HPDE6-E6E7 (cell line): Measurements from ENCODE around the gene CPNE5.
"Not testable (repeated sequence)": the region's sequence is repeated elsewhere in the genome, so short reads cannot be mapped to it uniquely, and the experiment has no call there.

ENCODE experiments used
- DNase-seq: peaks from one replicate; pipeline ENCODE4 v3.0.0; 2011; ENCODE audit warnings: missing footprints; ENCODE audit errors: extremely low spot score

CPNE5 gene

GRCh38 chr6:36815962-36816735, 23.1 kb downstream of the CPNE5 start:
- no peak for DNase-seq

DNA sequence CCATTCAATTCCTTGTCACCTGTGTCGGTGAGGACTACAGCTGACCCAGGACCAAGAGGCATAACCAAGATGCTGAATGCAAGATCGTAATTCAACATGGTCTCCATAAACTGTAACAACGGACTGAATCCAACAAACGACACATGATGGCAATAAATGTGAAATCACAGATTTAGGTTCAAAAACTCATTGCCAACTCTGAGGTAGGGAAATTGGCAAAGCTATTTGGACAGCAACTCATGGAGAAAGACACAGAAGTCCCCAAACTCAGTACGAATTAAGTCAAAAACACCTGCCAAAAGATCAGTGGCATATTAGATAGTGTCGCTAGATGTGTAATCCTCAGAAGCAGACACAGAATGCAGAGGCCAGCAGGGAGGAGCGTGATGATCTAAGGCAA, 25.0 kb downstream of the CPNE5 start:
- no peak for DNase-seq

GRCh38 chr6:36813526-36813925, 25.7 kb downstream of the CPNE5 start:
- DNase-seq: no peak

GRCh38 chr6:36813047-36813446, 26.2 kb downstream of the CPNE5 start:
- DNase-seq: not testable (repeated sequence)

DNA sequence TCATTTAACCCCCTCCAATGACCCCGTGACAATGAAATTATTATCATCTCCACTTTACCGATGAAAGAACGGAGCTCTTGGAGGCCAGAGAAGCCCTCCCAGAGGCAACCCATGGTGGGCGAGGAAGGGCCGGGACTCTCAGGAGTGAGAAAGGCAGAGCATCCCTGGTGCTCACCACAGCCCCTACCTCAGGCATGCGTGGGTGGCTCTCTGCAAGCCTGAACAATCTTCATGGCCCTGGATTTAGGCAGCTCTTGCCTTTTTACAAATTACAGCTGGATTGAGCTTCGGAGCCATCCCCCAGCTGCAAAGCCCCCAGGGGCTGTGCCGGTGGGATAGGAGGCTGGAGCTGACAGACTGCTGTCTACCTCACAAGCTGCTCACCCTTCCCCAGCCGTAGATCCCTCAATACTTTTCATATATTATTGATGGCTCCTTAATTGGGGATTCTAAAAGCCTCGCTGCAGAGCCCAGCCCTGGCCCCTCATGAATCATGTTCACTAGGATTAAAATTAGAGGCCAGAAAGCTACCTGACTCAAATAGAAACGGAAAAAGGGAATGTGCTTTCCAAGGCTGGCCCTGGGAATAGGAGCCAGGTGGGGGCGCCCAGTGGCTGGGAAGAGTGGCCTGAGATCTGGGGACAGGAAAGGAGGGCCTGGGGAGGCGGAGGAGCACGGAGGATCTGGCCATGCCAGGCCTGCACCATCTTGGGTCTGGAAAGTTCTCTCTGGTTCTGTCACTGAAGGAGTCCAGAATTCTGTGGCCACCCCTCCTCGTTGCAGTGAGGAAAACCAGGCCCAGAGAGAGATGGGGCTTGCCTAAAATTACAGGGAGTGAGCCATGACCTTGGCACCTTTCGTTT, 29.1 kb downstream of the CPNE5 start:
- no peak for DNase-seq

GRCh38 chr6:36809156-36809555, 30.1 kb downstream of the CPNE5 start:
- no peak for DNase-seq

GRCh38 chr6:36808634-36809033, 30.6 kb downstream of the CPNE5 start:
- no peak for DNase-seq

GRCh38 chr6:36807750-36808149, 31.5 kb downstream of the CPNE5 start:
- no peak for DNase-seq

- no peak for DNase-seq
These were observed 32.1 kb downstream of the CPNE5 start for GRCh38 chr6:36807143-36807542.

DNA sequence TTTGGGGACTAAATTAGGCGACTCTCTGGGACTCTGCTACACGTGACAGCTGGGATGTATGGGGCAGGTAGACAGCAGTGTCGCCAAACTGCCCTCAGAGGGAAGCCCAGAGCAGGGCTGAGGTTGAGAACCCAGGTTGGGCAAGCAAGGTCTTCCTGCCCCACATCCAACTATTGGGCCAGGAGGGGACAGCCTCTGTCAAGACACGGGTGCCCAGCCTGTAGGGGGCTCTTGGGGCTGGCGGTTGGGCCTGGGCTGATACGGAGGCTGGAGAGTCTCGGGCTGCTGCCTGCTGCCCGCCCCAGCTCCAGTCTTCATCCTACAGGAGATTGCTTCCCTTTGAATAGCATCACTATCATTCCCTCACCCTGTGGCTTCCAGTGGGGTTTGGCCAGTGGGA, 33.3 kb downstream of the CPNE5 start:
- no peak for DNase-seq

DNA sequence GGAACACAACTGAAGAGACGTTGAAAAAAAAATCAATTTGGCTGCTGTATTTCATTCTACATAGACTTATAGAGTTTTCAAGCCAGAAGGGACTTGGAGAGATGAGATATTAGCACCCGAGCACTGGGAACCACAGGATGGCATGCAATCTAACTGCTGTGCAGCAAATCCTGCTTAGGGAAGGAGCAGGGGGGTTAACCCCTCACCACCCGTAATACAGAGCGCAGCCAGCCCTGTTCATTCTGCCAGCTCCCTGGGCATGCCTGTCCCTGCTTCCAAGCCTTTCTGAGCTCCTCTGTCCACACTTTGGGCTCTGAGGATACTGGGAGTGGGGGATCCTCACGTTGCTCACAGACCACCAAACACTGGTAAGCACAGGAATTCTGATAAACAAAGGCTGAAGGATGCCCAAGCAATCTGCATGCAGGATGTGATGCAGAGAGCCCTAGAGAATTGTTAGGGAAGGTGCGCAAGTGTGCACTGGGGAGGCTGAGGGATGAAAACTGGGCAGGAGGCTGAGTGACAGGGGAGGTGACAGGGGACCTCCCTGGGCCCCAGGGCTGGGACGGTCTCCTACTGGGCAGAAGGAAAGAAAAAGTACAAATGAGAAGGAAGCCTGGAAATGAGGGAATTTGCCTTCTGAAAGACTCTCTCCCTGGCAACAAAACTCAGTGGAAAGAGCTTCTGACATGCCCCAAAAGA, 34.0 kb downstream of the CPNE5 start:
- no peak for DNase-seq

- DNase-seq: no peak
These were observed 34.7 kb downstream of the CPNE5 start for GRCh38 chr6:36804563-36804962.

DNA sequence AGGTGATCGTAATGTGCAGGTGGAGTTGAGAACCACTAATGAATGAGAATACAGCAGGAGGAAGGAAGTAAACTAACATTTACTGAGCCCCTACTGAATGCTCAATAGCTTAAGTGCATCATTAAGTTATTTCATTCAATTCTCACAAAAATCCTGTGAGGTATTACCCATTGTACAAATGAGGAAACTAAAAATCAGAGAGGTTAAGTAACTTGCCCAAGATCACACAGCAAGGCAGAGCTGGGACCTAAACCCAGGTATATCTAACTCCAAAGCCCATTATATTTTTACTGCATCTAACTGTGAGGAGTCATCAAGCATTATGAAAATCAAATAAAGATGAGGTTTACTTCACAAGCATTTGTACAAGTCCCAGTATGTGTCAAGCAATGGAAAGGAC, 35.3 kb downstream of the CPNE5 start:
- DNase-seq: no peak

DNA sequence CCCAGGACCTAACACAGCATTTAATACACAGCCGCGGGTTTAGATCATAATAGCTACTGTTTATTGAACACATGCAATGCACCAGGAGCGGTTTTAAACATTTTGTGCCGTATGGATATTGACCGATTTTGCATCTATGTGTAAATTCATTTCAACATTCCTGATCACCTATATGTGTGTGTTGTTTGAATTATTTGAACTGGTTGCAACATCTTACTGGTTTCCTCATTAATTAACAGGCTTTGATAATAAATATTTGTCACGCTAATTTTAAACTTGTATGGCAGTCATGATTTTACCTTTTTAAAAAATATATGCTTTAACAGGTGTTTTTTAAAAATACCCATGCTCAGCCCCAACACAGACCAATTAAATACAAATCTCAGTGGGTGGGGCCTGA, 35.8 kb downstream of the CPNE5 start:
- DNase-seq: no peak

DNA sequence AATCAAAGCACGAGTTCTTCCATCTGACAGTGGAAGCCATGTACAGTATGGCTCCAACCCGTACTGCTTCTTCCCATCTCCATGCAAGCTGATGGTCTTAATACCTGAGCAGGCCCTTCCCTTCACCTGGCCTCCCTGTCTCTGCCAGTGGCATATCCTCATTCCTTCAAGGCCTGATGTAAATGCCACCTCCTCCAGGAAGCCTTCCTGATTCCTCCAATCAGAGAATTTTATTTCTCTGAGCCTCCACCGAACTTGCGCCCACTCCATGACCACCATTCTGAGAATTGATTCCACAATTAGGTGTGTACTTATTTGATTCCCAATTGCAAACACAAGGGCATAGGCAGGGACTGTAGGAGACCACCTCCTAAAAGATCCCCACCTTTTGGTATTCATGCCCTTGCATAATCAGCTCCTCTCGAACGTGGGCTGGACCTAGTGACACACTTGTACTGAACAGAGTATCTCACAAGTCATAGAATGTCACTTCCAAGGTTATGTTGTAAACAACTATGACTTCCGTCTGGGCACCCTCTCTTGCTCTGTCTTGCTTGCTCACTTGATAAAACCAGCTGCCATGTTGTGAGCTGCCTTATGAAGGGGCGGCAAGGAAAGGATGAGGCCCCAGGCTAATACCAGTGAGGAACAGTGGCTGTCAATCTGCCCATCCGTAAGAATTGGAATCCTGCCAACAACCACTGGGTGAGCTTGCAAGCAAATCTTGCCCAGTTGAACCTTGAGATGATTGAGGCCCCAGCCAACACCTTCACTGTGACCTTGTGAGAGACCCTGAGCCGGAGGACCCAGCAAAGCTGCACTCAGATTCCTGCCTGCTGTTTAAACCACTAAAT, 38.8 kb downstream of the CPNE5 start:
- DNase-seq: no peak

- no peak for DNase-seq
These were observed 40.4 kb downstream of the CPNE5 start for GRCh38 chr6:36798852-36799251.

GRCh38 chr6:36797653-36798052, 41.6 kb downstream of the CPNE5 start:
- DNase-seq: no peak

DNA sequence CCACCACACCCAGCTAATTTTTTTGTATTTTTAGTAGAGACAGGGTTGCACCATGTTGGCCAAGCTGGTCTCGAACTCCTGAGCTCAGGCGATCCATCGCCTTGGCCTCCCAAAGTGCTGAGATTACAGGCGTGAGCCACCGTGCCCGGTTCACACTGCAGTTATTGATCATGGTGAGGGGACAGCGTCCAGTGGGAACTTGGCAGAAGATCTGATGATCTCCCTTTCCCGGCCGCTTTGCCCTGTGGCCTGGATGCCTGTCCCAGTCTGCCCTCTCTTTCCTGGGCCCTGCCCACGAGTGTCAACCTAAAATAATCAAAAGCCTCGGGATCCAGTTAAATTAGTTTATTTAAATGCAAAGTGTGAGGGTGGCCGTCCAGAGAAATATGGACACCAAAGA, 42.2 kb downstream of the CPNE5 start:
- DNase-seq: no peak

DNA sequence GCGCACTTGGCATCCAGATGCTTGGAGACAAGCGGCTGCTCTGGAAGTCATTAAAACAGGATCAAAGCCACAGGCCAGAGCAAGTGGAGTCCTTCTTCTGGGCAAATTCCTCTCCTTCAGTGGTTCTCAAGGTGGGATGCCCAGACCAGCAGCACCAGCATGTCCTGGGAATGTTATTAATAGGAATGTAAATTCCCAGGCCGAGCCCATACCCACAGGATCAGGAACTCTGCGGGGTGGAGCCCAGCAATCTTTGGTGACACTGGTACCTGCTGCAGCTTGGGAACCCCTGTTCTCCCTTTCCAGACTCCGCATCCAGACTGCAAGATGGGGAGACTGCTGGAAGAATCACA, 44.6 kb downstream of the CPNE5 start:
- DNase-seq: no peak

DNA sequence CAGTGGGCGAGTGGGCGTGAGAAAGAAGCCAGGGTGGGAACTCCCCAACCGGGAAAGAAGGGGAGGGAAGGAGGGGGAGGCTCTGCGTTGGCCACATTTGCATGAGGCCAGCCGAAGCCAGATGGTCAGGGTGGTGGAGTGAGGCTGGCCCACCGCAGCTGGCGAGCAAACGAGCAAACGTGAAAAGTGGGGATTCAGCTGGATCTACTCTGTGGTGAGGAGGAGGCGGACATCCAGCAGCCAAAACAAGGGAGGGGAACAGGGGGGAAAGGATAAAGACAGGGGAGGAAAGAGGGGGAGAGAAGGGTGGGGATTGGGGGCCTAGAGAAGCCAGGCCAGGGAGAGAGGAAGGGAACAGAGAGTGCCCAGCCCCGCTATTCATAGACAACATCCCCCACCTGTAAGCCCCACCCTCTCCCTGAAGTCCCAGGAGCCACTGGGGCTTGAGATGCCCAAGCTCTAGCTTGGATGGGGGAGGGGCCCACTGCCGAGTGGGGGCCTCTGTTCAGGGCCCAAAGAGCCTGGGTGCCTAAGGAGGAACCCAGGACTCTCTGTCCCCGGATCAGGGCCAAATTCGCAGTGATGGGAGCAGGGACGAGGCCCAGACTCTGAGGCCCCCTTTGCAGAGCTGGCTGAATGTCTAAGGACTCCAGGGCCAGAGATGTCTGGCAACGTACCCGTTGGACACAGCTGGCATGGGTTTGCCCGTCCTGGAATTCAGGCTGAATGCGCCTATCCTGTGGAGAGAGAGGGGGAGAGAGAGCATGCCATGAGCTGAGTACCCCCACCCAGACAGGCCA, 45.1 kb downstream of the CPNE5 start:
- DNase-seq: no peak
